Neural cell (in vitro differentiated cells): Measurements from ENCODE around the gene DPYD. TPM values are rescaled to one million over a fixed set of nuclear protein-coding genes. Genes with fewer than 3 reads are reported as not detected.
A peak's percentile ranks its signal among the peaks of the same experiment; 100 is the strongest.

Source experiments
- H2AFZ ChIP-seq: fragments of 200-600, 300-800 bp; sonication (generic), shearing (Covaris generic); 2 replicates; pipeline ENCODE4 v1.6.0; 2014; ENCODE audit warnings: low read depth, mild to moderate bottlenecking, antibody characterized with exemption, low read length, moderate library complexity
- H3F3A ChIP-seq: fragments of 200-600 bp; shearing (Covaris generic); 2 replicates; pipeline ENCODE4 v1.6.1; 2016; ENCODE audit warnings: mild to moderate bottlenecking, moderate library complexity, mixed read lengths, antibody characterized with exemption, low read length; ENCODE audit not compliant: insufficient read depth, poor library complexity, severe bottlenecking
- H3K27ac ChIP-seq: fragments of 200-600, 300-800 bp; sonication (generic), shearing (Covaris generic); 2 replicates; pipeline ENCODE4 v1.5.1; 2014; ENCODE audit warnings: mild to moderate bottlenecking, low read length, moderate library complexity
- H3K27me3 ChIP-seq: fragments of 300-800, 200-600 bp; sonication (generic), shearing (Covaris generic); 2 replicates; pipeline ENCODE4 v1.6.0; 2014; ENCODE audit warnings: mild to moderate bottlenecking, low read depth, low read length, moderate library complexity; ENCODE audit not compliant: insufficient read depth
- H3K36me3 ChIP-seq: fragments of 300-800, 200-600 bp; sonication (generic), shearing (Covaris generic); 2 replicates; pipeline ENCODE4 v1.5.1; 2014; ENCODE audit warnings: mild to moderate bottlenecking, antibody characterized with exemption, low read length, moderate library complexity; ENCODE audit not compliant: insufficient read depth
- H3K4me2 ChIP-seq: fragments of 300-800, 200-600 bp; sonication (generic), shearing (Covaris generic); 2 replicates; pipeline ENCODE4 v1.6.0; 2014; ENCODE audit warnings: mild to moderate bottlenecking, low read length
- H3K4me3 ChIP-seq: fragments of 300-800, 200-600 bp; sonication (generic), shearing (Covaris generic); 2 replicates; pipeline ENCODE4 v1.5.1; 2014; ENCODE audit warnings: mild to moderate bottlenecking, low read length, moderate library complexity
- H3K79me2 ChIP-seq: fragments of 200-600 bp; shearing (Covaris generic); replicated peaks from 2 replicates; pipeline ENCODE4 v1.6.0; 2014; ENCODE audit warnings: mild to moderate bottlenecking, low read length, moderate library complexity; ENCODE audit not compliant: insufficient read depth
- H3K9ac ChIP-seq: fragments of 300-800, 200-600 bp; sonication (generic), shearing (Covaris generic); 2 replicates; pipeline ENCODE4 v1.6.1; 2016; ENCODE audit warnings: mild to moderate bottlenecking, low read length, mixed read lengths
- H3K9me2 ChIP-seq: fragments of 200-600 bp; shearing (Covaris generic); 2 replicates; pipeline ENCODE4 v1.6.1; 2016; ENCODE audit warnings: mild to moderate bottlenecking, low read length, mixed read lengths; ENCODE audit not compliant: insufficient read depth
- H3K9me3 ChIP-seq: fragments of 200-600, 300-800 bp; sonication (generic), shearing (Covaris generic); 2 replicates; pipeline ENCODE4 v1.6.1; 2016; ENCODE audit warnings: mild to moderate bottlenecking, mixed run types, low read length, moderate library complexity, mixed read lengths
- H4K20me1 ChIP-seq: fragments of 200-600 bp; shearing (Covaris generic); 2 replicates; pipeline ENCODE4 v1.6.1; 2016; ENCODE audit warnings: mild to moderate bottlenecking, mixed run types; ENCODE audit not compliant: insufficient read depth
- EP300 ChIP-seq: fragments of 450-650 bp; conservative IDR thresholded peaks from 2 replicates; pipeline ENCODE4 v1.6.1; 2014; ENCODE audit warnings: antibody characterized with exemption, mild to moderate bottlenecking, moderate library complexity; ENCODE audit not compliant: poor library complexity, severe bottlenecking
- EZH2 ChIP-seq: fragments of 200-600, 300-800 bp; shearing (Covaris generic), sonication (generic); IDR thresholded peaks from 2 replicates; pipeline ENCODE4 v1.6.1; 2014; ENCODE audit warnings: antibody characterized with exemption, low read length, borderline replicate concordance, mild to moderate bottlenecking; ENCODE audit not compliant: insufficient read depth, poor library complexity, severe bottlenecking
- MXI1 ChIP-seq: fragments of 450-650 bp; conservative IDR thresholded peaks from 2 replicates; pipeline ENCODE4 v1.6.1; 2014; ENCODE audit warnings: antibody characterized with exemption, mild to moderate bottlenecking; ENCODE audit not compliant: poor library complexity, severe bottlenecking
- POLR2AphosphoS5 ChIP-seq: IDR thresholded peaks from 2 replicates; pipeline ENCODE4 v1.6.1; 2012
- RAD21 ChIP-seq: fragments of 450-650 bp; conservative IDR thresholded peaks from 2 replicates; pipeline ENCODE4 v1.6.1; 2014; ENCODE audit warnings: antibody characterized with exemption, mild to moderate bottlenecking, moderate library complexity
- SMC3 ChIP-seq: fragments of 450-650 bp; conservative IDR thresholded peaks from 2 replicates; pipeline ENCODE4 v1.6.1; 2014; ENCODE audit warnings: antibody characterized with exemption, mild to moderate bottlenecking, moderate library complexity; ENCODE audit not compliant: poor library complexity
- TAF1 ChIP-seq: IDR thresholded peaks from 2 replicates; pipeline ENCODE4 v1.6.1; 2012; ENCODE audit warnings: low read depth
- polyA plus RNA-seq: library from polyadenylated mRNA; depleted of rRNA; stranded (reverse); fragments of >200 nt; gene quantifications from 2 replicates; pipeline ENCODE4 v1.2.3, GENCODE V29; 2014
- TF ChIP-seq, protein P1 (sequence below): IDR thresholded peaks from 2 replicates; pipeline ENCODE4 v1.6.1; 2012; ENCODE audit warnings: borderline replicate concordance
- TF ChIP-seq, protein P2 (sequence below): fragments of 450-650 bp; IDR thresholded peaks from 2 replicates; pipeline ENCODE4 v1.5.1; 2014; ENCODE audit warnings: antibody characterized with exemption, mild to moderate bottlenecking, moderate library complexity; ENCODE audit not compliant: poor library complexity, severe bottlenecking

DPYD gene
- polyA plus RNA-seq, 1 donor from 2014 or later: 6.7 TPM

DNA sequence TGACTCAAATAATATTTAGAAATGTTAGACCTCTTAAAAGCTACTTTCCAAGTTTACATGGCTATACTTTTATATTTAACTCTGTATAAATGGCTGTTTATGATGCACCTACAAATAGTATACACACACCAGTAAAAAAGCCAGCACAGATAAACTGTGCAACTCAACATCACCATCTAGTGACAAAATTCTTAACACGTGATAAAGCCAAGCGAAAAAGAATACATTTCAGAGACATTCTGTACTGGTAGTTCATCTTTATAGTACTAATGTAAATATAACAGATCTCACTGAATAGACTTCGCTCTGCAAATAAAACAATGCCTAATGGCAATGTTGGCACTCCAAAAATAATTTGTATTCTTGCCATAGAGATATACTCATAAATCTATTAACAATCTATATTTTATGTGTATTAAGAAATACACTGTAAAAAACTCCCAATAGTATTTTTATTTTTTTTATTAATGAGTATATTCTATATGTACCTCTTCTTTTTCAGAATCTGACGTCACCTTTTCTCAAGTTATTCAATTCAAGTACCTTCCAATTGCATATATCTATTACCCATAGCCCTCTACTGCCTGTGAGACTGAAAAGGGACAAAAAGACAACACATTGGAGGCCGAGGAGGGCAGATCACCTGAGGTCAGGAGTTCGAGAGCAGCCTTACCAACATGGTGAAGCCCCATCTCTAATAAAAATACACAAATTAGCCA lies 100.2 kb downstream of the DPYD start:
- no peaks in the 10 kb centered on the region for H3K9me2 ChIP-seq
- H3K4me2 ChIP-seq: no peak overlapping the region
- no peak overlapping the region for H3K27ac ChIP-seq
- H3K36me3 ChIP-seq: no peaks in the 10 kb centered on the region
- H3F3A ChIP-seq: no peaks in the 10 kb centered on the region
- no peak overlapping the region for H3K9ac ChIP-seq
- no peak overlapping the region for H3K4me3 ChIP-seq
- no peaks in the 10 kb centered on the region for H4K20me1 ChIP-seq
- H3K79me2 ChIP-seq: no peaks in the 10 kb centered on the region
- H3K9me3 ChIP-seq: no peaks in the 10 kb centered on the region
- no peak overlapping the region for H2AFZ ChIP-seq
- H3K27me3 ChIP-seq: no peaks in the 10 kb centered on the region
- TF ChIP-seq EP300 (no peak), EZH2 (no peak), MXI1 (no peak), RAD21 (peak; percentile 69), TAF1 (no peak), POLR2AphosphoS5 (no peak), SMC3 (peak; percentile 65)
- TF ChIP-seq, protein P1, sequence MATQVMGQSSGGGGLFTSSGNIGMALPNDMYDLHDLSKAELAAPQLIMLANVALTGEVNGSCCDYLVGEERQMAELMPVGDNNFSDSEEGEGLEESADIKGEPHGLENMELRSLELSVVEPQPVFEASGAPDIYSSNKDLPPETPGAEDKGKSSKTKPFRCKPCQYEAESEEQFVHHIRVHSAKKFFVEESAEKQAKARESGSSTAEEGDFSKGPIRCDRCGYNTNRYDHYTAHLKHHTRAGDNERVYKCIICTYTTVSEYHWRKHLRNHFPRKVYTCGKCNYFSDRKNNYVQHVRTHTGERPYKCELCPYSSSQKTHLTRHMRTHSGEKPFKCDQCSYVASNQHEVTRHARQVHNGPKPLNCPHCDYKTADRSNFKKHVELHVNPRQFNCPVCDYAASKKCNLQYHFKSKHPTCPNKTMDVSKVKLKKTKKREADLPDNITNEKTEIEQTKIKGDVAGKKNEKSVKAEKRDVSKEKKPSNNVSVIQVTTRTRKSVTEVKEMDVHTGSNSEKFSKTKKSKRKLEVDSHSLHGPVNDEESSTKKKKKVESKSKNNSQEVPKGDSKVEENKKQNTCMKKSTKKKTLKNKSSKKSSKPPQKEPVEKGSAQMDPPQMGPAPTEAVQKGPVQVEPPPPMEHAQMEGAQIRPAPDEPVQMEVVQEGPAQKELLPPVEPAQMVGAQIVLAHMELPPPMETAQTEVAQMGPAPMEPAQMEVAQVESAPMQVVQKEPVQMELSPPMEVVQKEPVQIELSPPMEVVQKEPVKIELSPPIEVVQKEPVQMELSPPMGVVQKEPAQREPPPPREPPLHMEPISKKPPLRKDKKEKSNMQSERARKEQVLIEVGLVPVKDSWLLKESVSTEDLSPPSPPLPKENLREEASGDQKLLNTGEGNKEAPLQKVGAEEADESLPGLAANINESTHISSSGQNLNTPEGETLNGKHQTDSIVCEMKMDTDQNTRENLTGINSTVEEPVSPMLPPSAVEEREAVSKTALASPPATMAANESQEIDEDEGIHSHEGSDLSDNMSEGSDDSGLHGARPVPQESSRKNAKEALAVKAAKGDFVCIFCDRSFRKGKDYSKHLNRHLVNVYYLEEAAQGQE: no peak
- TF ChIP-seq, protein P2, sequence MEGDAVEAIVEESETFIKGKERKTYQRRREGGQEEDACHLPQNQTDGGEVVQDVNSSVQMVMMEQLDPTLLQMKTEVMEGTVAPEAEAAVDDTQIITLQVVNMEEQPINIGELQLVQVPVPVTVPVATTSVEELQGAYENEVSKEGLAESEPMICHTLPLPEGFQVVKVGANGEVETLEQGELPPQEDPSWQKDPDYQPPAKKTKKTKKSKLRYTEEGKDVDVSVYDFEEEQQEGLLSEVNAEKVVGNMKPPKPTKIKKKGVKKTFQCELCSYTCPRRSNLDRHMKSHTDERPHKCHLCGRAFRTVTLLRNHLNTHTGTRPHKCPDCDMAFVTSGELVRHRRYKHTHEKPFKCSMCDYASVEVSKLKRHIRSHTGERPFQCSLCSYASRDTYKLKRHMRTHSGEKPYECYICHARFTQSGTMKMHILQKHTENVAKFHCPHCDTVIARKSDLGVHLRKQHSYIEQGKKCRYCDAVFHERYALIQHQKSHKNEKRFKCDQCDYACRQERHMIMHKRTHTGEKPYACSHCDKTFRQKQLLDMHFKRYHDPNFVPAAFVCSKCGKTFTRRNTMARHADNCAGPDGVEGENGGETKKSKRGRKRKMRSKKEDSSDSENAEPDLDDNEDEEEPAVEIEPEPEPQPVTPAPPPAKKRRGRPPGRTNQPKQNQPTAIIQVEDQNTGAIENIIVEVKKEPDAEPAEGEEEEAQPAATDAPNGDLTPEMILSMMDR: peak; percentile 63

DNA sequence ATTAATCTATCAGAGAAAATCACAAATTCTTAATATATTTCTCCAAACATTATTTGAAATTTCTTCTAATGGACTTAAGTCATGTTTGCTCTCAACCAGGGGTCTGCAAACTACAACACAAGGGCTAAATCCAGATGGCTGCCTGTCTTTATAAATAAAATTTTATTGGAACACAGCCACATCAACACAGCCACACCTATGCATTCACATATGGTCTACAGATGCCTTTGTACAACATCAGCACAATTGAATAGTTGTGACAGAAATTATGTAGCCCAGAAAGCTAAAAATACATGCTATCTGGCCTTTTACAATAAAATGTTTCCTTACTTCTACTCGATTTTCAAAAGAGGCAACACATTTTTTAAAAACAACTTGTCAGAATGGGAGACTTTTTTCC lies 103.9 kb downstream of the DPYD start:
- Histone ChIP-seq H3K9ac (no peak overlapping the region), H3K4me3 (no peak overlapping the region), H2AFZ (no peak overlapping the region), H3K4me2 (no peak overlapping the region), H3K27me3 (no peaks in the 10 kb centered on the region), H3F3A (no peaks in the 10 kb centered on the region), H3K36me3 (no peaks in the 10 kb centered on the region), H4K20me1 (no peaks in the 10 kb centered on the region), H3K79me2 (no peaks in the 10 kb centered on the region), H3K27ac (no peak overlapping the region), H3K9me2 (no peaks in the 10 kb centered on the region), H3K9me3 (no peaks in the 10 kb centered on the region)
- TF ChIP-seq, protein P2: no peak
- TF ChIP-seq, protein P1: no peak
- TF ChIP-seq EP300: no peak
- TF ChIP-seq POLR2AphosphoS5: no peak
- TF ChIP-seq MXI1: no peak
- no peak for TF ChIP-seq RAD21
- TF ChIP-seq EZH2: no peak
- TF ChIP-seq TAF1: no peak
- no peak for TF ChIP-seq SMC3
